GM12878 (cell line): ENCODE data around the gene PIK3R3. TPM values are rescaled to one million over a fixed set of nuclear protein-coding genes. Genes with fewer than 3 reads are reported as not detected.

Source experiments
- IRF3 ChIP-seq: fragments of 450-650 bp; IDR thresholded peaks from 2 replicates; pipeline ENCODE4 v1.6.1; 2014; ENCODE audit warnings: mild to moderate bottlenecking
- IRF5 ChIP-seq: fragments of 450-650 bp; IDR thresholded peaks from 2 replicates; pipeline ENCODE4 v1.6.1; 2017; ENCODE audit warnings: borderline replicate concordance
- PML ChIP-seq: IDR thresholded peaks from 2 replicates; pipeline ENCODE4 v1.6.1; 2012; ENCODE audit warnings: low read length, inconsistent platforms
- SMAD5 ChIP-seq: IDR thresholded peaks from 2 replicates; pipeline ENCODE4 v1.6.1; 2016; ENCODE audit warnings: antibody characterized with exemption, low read depth
- ZBTB11 ChIP-seq: fragments of 450-650 bp; formaldehyde crosslinking; IDR thresholded peaks from 2 replicates; pipeline ENCODE4 v1.5.0; 2022; ENCODE audit warnings: mild to moderate bottlenecking, missing genetic modification characterization
- ZBTB4 ChIP-seq: fragments of 450-650 bp; formaldehyde crosslinking; IDR thresholded peaks from 2 replicates; pipeline ENCODE4 v1.4.0; 2022; ENCODE audit warnings: mild to moderate bottlenecking, moderate library complexity
- polyA plus RNA-seq, 11 experiments: library from polyadenylated mRNA; depleted of rRNA in 4 of 11; unstranded in 6 of 11; stranded (reverse) in 5 of 11; fragments of >200 nt; fragmentation: Nextera tagmentation in 4 of 11; fragmentation: Illumina TruSeq in 1 of 11; extraction: Ambion mirVana in 4 of 11; extraction: Trizol in 1 of 11; gene quantifications; 1 replicate in 1 of 11; 2 replicates in 10 of 11; pipeline versions ENCODE4 v1.2.1 to v1.2.3, GENCODE V29; 2011 to 2016; ENCODE audit warnings: inconsistent platforms in 2 of 11, missing spikeins in 2 of 11, low read depth in 1 of 11
- total RNA-seq, 4 experiments: library from RNA; depleted of rRNA in 3 of 4; stranded (reverse); fragments of >200 nt in 3 of 4; fragmentation: Illumina TruSeq in 1 of 4; extraction: Trizol in 1 of 4; gene quantifications; 2 replicates each; pipeline versions ENCODE4 v1.2.1 to v1.2.3, GENCODE V29; 2013 to 2021

Gene PIK3R3
- total and polyA plus RNA-seq, 10 of the 15 experiments (the other 5 are each of a cell fraction or from before 2014, with no cell fraction given): 4.8 to 27.0 (median 19.8) TPM

- TF ChIP-seq ZBTB11 (CRISPR knock-in tag): no peak
- TF ChIP-seq ZBTB4: no peak
- no peak for TF ChIP-seq IRF3
- no peak for TF ChIP-seq PML
- TF ChIP-seq SMAD5: no peak
- no peak for TF ChIP-seq IRF5
These were observed 48.9 kb downstream of the PIK3R3 start (continued) for GRCh38 chr1:46083579-46083978.
